Subcutaneous abdominal adipose tissue (tissue), 5 donors: ENCODE data around the gene F7.
"Not testable (repeated sequence)": the region's sequence is repeated elsewhere in the genome, so short reads cannot be mapped to it uniquely, and the experiment has no call there.

Experiments
- H3K27ac ChIP-seq: one replicate; pipeline ENCODE4 v1.7.0; 2013; ENCODE audit warnings: low read depth, mild to moderate bottlenecking, inconsistent platforms, low read length, moderate library complexity
- H3K27me3 ChIP-seq, 5 donors: one replicate each; pipeline ENCODE4 v1.7.0; 2013; ENCODE audit warnings: low read length in 5 of 5, inconsistent platforms in 1 of 5; ENCODE audit not compliant: control insufficient read depth in 5 of 5, insufficient read depth in 4 of 5
- H3K36me3 ChIP-seq, 5 donors: one replicate each; pipeline ENCODE4 v1.7.0; 2013; ENCODE audit warnings: low read length in 5 of 5; ENCODE audit not compliant: control insufficient read depth in 5 of 5, insufficient read depth in 5 of 5
- H3K4me1 ChIP-seq, 5 donors: one replicate each; pipeline ENCODE4 v1.7.0; 2013; ENCODE audit warnings: low read length in 5 of 5, mild to moderate bottlenecking in 3 of 5, moderate library complexity in 1 of 5; ENCODE audit not compliant: control insufficient read depth in 5 of 5, insufficient read depth in 5 of 5
- H3K4me3 ChIP-seq, 5 donors: one replicate each; pipeline ENCODE4 v1.7.0; 2013; ENCODE audit warnings: low read length in 5 of 5, low read depth in 1 of 5
- H3K9ac ChIP-seq, 5 donors: one replicate each; pipeline ENCODE4 v1.7.0; 2013; ENCODE audit warnings: low read length in 5 of 5, mild to moderate bottlenecking in 4 of 5, moderate library complexity in 3 of 5
- H3K9me3 ChIP-seq, 5 donors: one replicate each; pipeline ENCODE4 v1.7.0; 2013; ENCODE audit warnings: low read length in 5 of 5; ENCODE audit not compliant: control insufficient read depth in 5 of 5
- donor health status: healthy.
- donor health status: healthy.
- donor health status: healthy.
- donor health status: healthy.
- donor health status: healthy.

F7 gene

GRCh38 chr13:113105032-113105920 is at the start of gene F7:
Gene F7, plus strand, starts transcription at chr13:113105791. Its CDS starts 51 bp downstream, at chr13:113105842.
- H3K27me3 ChIP-seq, result peaks cover 11 to 34% (median 22%) of the 10 kb centered on the region in 5 donors
- peaks cover 2 to 10% (median 7%) of the 10 kb centered on the region in 5 donors for H3K4me1 ChIP-seq
- H3K36me3 ChIP-seq, result no peaks in the 10 kb centered on the region
- no peak within 1 kb of the TSS for H3K27ac ChIP-seq
- no peak within 1 kb of the TSS for H3K4me3 ChIP-seq
- no peaks in the 10 kb centered on the region for H3K9me3 ChIP-seq
- H3K9ac ChIP-seq, result no peak within 1 kb of the TSS

- Histone ChIP-seq H3K27ac (no peak overlapping the region), H3K9ac (no peak overlapping the region), H3K9me3 (peaks cover 0 to 13% (median 10%) of the 10 kb centered on the region in 5 donors), H3K36me3 (peaks cover 0 to 37% (median 2%) of the 10 kb centered on the region in 5 donors), H3K27me3 (peaks cover 8 to 26% (median 15%) of the 10 kb centered on the region in 5 donors), H3K4me1 (peaks cover 0 to 7% (median 0%) of the 10 kb centered on the region in 5 donors), H3K4me3 (no peak overlapping the region)
Measured at GRCh38 chr13:113057084-113057483, 48.5 kb upstream of the F7 start.

GRCh38 chr13:113057559-113057958 is 48.0 kb upstream of the F7 start:
- H3K4me3 ChIP-seq, H3K9ac ChIP-seq, H3K4me1 ChIP-seq, H3K27ac ChIP-seq: not testable (repeated sequence)
- Histone ChIP-seq H3K27me3 (peaks cover 8 to 23% (median 15%) of the 10 kb centered on the region in 5 donors), H3K36me3 (peaks cover 0 to 36% (median 2%) of the 10 kb centered on the region in 5 donors), H3K9me3 (peaks cover 0 to 13% (median 10%) of the 10 kb centered on the region in 5 donors)

GRCh38 chr13:113058129-113058987 is 47.2 kb upstream of the F7 start:
- Histone ChIP-seq H3K4me1 (no peaks in the 10 kb centered on the region), H3K36me3 (peaks cover 0 to 35% (median 7%) of the 10 kb centered on the region in 5 donors), H3K27me3 (peaks cover 5 to 16% (median 11%) of the 10 kb centered on the region in 5 donors), H3K27ac (no peak overlapping the region), H3K4me3 (no peak overlapping the region), H3K9me3 (peaks cover 0 to 13% (median 10%) of the 10 kb centered on the region in 5 donors), H3K9ac (no peak overlapping the region)

- H3K9ac ChIP-seq, result peak overlapping the region in 1 of 5 donors; percentile 16
- H3K9me3 ChIP-seq, result peaks cover 0 to 13% (median 10%) of the 10 kb centered on the region in 5 donors
- peaks cover 4 to 14% (median 6%) of the 10 kb centered on the region in 5 donors for H3K27me3 ChIP-seq
- H3K4me3 ChIP-seq, result no peak overlapping the region
- H3K4me1 ChIP-seq, result peaks cover 0 to 4% (median 3%) of the 10 kb centered on the region in 5 donors
- no peak overlapping the region for H3K27ac ChIP-seq
- peaks cover 0 to 33% (median 7%) of the 10 kb centered on the region in 5 donors for H3K36me3 ChIP-seq
Measured at GRCh38 chr13:113058988-113059850, 46.4 kb upstream of the F7 start.

GRCh38 chr13:113059891-113060290 is 45.7 kb upstream of the F7 start:
- Histone ChIP-seq H3K27ac (no peak overlapping the region), H3K9ac (peak overlapping the region in 1 of 5 donors; percentile 16), H3K4me1 (peaks cover 0 to 9% (median 8%) of the 10 kb centered on the region in 5 donors), H3K27me3 (peaks cover 3 to 19% (median 10%) of the 10 kb centered on the region in 5 donors), H3K36me3 (peaks cover 0 to 39% (median 13%) of the 10 kb centered on the region in 5 donors), H3K9me3 (peaks cover 0 to 13% (median 10%) of the 10 kb centered on the region in 5 donors), H3K4me3 (no peak overlapping the region)

GRCh38 chr13:113060557-113061270 is 44.9 kb upstream of the F7 start:
- Histone ChIP-seq H3K4me3 (no peak overlapping the region), H3K9ac (no peak overlapping the region)

GRCh38 chr13:113061271-113061625 is 44.3 kb upstream of the F7 start:
- Histone ChIP-seq H3K9ac (no peak overlapping the region), H3K4me1 (peaks cover 2 to 17% (median 9%) of the 10 kb centered on the region in 5 donors), H3K9me3 (peaks cover 0 to 13% (median 10%) of the 10 kb centered on the region in 5 donors), H3K36me3 (peaks cover 0 to 43% (median 21%) of the 10 kb centered on the region in 5 donors), H3K27ac (no peak overlapping the region), H3K27me3 (peaks cover 3 to 15% (median 7%) of the 10 kb centered on the region in 5 donors), H3K4me3 (no peak overlapping the region)

More at GRCh38 chr13:113060557-113061270, 44.9 kb upstream of the F7 start:
- peaks cover 3 to 15% (median 8%) of the 10 kb centered on the region in 5 donors for H3K27me3 ChIP-seq
- peaks cover 0 to 41% (median 21%) of the 10 kb centered on the region in 5 donors for H3K36me3 ChIP-seq
- peaks cover 2 to 17% (median 9%) of the 10 kb centered on the region in 5 donors for H3K4me1 ChIP-seq
- no peak overlapping the region for H3K27ac ChIP-seq
- H3K9me3 ChIP-seq, result peaks cover 0 to 13% (median 10%) of the 10 kb centered on the region in 5 donors
